Inferior parietal cortex (tissue), 1 donor: ENCODE measurements around the gene CLEC9A.

Experiments used
- DNase-seq: peaks from one replicate; pipeline ENCODE4 v3.0.0-alpha.2; 2016; ENCODE audit errors: extremely low spot score

CLEC9A gene

DNA sequence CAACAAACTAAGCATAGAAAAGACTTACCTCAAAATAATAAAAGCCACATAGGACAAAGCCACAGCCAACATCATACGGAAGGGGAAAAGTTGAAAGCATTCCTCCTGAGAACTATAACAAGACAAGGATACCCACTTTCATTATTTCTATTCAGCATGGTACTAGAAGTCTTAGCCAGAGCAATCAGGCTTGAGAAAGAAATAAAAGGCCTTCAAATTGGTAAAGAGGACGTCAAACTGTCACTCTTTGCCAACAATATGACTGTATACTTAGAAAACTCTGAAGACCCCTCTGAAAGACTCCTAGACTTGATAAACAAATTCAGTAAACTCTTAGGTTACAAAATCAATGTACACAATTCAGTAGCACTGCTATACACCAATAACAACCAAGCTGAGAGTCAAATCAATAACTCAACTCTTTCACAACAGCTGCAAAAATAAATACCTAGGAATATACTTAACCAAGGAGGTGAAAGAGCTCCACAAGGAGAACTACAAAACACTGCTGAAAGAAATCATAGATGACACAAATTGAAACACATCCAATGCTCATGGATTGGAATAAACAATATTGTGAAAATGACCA, 79.9 kb downstream of the CLEC9A start:
- DNase-seq = no peak

DNA sequence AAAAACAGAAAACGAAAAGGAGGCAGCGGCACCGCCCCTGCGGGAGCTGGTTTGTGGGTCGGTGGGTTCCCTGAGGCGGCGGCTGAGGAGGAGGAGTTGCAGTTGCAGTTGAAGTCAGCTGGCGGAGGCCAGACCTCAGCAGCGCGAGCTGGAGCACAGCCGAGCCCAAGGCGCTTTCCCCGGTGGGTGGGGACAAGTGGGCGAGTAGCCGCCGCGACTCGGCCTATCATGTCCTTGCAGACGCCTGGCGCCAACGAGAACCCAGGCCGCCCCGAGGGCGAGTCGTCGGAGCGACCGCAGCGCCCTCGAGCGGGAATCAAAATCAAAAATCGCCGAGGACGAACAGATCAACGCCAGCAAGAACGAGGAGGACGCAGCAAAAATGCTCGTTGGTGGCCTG, 81.0 kb downstream of the CLEC9A start:
- DNase-seq = no peak

DNA sequence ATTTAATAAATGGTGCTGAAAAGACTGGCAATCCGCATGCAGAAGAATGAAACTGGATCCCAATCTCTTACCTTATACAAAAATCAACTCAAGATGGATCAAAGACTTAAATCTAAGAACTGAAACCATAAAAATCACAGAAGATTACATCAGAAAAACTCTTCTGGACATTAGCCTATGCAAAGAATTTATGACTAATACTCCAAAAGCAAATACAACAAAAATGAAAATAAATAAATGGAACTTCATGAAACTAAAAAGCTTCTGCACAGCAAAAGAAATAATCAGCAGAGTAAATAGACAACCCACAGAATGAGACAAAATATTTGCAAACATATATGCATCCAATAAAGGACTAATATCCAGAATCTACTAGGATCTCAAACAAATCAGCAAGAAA, 82.6 kb downstream of the CLEC9A start:
- DNase-seq = no peak

DNA sequence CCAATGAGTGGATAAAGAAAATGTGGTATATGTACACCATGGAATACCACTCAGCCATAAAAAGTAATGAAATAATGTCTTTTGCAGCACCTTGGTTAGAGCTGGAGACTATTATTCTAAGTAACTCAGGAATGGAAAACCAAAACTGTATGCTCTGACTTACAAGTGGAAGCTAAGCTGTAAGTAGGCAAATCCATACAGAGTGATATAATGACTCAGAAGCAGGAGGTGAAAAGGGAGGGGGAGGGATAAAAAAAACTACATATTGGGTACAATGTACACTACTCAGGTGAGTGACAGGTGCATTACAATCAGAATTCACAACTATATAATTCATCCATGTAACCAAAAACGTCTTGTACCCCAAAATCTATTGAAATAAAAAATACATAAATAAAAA, 83.4 kb downstream of the CLEC9A start:
- DNase-seq = no peak

DNA sequence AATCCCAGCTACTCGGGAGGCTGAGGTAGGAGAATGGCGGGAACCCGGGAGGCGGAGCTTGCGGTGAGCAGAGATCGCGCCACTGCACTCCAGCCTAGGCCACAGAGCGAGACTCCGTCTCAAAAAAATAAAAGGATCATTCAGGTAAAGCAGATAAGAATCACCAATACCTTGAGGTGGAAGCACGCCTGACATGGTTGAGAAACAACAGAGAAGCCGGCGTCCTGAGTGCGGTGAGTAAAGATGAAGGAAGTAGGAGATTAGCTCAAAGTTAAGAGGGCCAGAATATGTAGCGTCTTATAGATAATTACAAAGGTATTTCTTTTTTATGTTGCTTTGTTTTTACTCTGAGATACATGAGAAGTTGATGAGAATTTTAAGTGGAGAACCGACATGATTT, 84.8 kb downstream of the CLEC9A start:
- no peak for DNase-seq
